ENCODE measurements around the gene MAPK8IP3.

The MAPK8IP3 gene

DNA sequence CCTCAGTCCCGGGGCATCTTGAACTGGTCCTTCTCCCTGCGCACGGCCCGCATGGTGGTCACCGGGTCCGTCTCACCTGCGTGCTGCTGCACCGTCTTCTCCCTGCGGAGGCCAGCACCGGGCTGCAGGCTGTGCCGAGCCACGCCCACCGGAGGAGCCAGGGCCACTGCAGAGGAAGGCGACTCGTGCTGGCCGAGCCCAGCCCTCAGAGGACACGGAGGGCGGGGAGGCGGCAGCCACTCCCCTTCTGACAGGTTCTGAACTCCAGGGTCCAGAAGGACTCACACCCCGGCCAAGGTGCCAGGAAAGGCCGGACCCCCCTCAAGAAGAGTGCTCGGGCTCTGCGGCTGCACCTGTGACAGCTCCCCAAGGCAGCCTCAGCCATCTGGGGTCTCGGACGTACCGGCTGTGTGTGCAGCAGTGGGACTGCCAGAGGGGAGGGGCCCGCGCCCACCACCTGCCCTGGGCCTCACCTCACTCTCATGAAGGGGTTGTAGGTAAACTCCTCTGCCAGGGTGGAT is 103.3 kb downstream of the MAPK8IP3 start:
- DNase-seq (ENCODE audit: low read depth, low spot score), result no peak

DNA sequence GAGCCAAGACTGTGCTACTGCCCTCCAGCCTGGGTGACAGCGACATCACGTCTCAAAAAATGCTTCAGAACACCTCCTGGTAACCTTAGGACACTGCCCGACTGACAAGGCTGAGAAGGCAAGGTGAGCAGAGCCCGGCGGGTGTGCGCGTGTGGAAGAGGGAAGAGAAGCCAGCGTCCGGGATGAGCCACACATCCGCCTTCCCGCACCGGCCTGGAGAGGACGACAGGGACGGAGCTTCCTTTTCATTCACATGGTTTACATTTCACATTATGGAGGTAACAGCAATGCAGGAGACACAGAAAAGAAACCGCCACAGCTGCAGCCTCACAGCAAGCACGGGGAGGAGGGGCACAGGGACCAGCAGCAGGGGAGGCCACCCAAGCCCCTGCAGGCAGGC is 104.1 kb downstream of the MAPK8IP3 start:
- DNase-seq (ENCODE audit: low read depth, low spot score), result no peak

DNA sequence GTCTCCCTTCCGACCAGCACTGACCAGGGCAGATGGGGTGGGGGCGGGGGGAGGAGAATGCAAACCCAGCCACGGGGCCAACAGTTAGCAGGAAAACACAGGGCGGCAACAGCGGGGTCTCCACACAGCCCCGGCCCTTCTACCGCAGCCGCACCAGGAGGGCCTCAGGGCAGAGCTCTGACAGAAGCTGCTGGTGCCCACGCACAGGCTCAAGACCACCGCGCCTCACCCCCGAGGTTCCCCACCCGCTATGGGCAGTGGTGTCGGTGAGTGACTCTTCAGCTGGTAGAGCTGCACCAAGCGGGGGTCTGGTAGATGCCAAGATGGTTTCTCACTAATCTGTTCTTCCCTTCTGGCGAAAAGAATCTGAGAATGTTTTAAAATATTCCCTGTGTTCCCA is 104.5 kb downstream of the MAPK8IP3 start:
- DNase-seq (ENCODE audit: low read depth, low spot score), result no peak

DNA sequence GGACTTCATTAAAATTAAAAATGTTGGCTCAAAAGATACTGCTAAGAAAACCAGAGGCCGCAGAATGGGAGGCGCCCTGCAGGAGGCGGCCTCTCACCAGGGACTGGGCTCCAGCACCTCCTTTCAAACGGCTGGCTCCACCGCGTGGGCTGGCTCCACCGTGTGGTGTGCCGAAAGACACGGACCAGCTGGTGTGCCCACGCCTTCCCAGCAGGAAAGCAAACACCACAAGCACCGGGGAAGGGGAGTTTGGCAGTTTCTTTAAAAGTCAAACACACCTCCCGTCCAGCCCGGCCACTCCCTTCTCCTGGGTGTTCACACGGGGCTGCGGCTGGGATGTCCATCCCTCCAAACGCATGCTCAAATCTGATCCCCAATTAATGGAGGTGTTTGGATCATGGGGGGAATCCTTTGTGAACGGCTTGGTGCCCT is 106.8 kb downstream of the MAPK8IP3 start:
- DNase-seq (ENCODE audit: low read depth, low spot score), result peak; percentile 76

DNA sequence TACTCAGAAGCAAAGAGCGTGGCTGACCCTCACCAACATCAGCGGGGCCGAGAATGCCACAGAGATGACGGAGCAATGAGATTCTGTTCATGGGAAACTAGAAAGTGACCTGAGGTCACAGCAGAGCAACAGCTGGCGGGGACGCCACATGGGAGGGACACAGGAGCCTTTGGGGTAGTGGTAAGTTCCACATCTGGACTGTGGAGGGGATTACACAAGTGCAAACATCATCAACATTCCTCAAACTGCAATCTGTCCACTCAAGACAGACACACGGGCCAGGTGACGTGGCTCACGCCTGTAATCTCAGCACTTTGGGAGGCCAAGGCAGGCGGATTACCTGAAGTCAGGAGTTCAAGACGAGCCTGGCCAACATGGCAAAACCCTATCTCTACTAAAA is 109.5 kb downstream of the MAPK8IP3 start:
- no peak for DNase-seq (ENCODE audit: low read depth, low spot score)

DNA sequence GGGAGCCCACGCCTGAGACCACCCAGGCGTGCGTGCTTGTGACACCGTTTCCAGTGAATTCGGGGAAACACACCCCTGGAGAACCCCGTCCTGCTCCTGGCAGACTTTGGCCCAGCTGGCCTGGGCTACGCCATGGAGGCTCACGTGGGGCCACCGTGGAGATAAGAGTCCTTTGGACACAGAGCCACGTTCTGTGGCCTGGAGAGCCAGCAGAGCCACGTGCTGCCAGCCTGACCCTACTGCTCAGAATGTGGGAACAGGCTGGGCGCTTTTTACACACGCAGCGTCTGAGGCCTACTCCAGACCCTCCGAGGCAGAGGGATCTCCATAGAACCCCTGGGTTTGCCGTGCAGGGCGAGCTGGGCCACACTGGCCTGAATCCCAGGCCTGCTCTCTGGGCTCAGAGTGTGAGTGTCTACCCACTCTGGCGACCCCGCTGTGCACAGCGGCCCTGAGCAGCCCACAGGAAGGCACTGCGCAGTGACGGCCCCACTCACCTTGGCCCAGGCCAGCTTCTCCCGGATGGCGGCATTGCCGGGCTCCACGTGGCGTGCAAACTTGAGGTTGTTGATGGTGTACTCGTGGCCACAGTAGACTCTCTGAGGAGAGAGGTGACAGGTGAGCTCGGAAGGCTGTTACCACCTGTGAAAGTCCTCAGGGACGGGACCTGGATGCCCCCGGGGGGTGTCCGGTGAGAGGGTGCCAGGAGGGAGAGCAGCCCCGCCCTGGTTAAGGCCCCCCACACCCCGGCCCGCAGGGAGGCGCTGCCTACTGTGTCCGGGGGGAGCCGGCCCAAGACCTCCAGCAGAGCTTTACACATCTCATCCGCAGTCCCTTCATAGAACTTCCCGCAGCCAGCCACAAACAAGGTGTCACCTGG is 110.6 kb downstream of the MAPK8IP3 start:
- no peak for DNase-seq (ENCODE audit: low read depth, low spot score)

DNA sequence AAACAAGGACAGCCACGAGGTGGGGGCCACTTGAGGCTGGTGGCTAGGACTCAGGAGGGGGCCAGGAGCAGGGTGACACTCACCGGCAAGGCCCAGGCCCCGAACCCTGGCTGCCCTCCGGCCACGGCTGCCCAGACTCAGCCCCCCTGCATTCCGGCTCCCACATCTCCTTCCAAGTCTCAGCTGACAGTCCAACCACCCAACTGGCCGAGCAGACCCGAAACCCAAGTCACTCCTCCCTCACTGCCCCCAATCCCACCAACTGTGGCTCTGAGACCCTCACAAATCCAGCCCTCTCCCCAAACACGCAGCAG is 111.2 kb downstream of the MAPK8IP3 start:
- DNase-seq (ENCODE audit: low read depth, low spot score), result no peak

DNA sequence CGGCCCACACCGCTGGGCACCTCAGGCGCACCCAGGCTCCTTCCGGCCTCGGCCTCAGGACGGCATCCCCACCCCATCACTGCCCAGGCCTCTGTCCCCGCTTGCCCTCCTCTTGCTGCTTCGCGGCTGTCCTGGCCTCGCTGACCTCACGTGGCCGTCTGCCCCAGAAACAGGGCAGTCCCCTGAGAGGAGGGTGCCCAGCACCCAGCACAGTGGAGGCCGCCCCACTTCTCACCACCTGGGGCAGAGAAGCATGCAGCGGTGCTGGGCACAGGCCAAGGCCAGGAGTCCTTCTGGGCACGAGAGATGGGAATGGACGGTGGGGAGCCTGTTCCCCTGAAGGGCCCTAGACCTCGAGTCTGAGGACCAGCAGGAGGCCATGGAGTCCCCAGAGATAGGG is 111.7 kb downstream of the MAPK8IP3 start:
- DNase-seq (ENCODE audit: low read depth, low spot score), result no peak

DNA sequence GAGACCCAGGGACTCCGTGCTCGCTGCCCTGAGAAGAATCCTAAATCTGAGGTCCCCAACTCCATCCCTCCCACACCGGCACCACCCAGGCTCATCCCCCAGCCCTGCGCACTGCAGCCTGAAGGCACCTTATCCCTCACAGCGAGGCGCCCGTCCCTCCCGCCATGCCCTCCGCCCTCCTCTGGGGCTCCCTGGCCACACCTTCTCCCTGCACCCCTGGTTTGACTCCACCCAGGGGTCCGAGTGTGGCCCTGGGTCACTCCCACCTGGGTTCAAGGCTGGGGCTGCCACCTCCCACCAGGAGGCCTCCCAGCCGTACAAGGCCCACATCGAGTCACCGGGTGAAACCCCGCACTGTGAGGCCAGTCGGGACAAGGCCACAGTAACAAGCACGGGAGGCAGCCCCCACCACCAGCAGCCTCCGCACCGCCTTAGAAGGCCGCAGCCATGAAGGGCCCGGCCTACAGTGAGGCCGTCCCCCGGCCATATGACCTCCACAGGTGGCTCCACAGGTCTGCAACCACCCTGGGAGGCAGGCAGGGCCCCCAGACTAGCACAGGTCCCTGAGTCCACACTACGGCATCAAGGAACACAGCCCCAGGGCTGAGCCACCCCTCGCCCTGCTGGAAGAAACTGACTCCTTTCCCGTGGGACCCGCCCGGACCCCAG is 112.3 kb downstream of the MAPK8IP3 start:
- no peak for DNase-seq (ENCODE audit: low read depth, low spot score)

DNA sequence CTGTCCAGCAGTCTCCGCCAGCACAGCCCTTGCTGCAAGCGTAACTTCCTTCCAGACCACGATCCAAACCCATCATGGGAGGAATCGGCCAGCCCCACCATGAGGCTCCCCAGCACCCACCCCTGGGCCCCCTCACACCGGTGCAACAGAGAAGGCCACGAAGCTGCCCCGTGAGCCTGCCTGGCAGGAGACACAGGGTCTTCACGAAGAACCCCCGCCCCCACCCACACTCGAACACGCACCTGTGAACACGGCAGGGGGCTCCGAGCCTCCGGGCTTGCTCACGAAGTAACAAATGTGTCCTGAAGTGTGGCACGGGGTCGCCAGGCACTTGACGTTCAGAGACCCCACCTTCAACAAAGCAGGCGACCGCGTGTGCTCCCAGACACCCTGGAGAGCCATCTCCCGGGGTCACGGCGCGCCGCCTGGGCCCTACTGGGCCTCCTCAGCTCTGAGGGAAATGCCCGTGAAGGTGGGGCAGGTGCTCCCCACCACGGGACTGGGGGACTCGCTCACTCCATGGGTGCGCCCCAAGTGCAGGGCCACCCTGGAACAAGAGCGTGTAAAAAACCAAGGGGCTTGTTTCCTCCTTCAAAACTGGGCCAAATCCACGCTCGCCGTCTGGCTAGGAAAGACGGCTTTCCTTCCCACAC is 113.0 kb downstream of the MAPK8IP3 start:
- DNase-seq (ENCODE audit: low read depth, low spot score), result no peak

DNA sequence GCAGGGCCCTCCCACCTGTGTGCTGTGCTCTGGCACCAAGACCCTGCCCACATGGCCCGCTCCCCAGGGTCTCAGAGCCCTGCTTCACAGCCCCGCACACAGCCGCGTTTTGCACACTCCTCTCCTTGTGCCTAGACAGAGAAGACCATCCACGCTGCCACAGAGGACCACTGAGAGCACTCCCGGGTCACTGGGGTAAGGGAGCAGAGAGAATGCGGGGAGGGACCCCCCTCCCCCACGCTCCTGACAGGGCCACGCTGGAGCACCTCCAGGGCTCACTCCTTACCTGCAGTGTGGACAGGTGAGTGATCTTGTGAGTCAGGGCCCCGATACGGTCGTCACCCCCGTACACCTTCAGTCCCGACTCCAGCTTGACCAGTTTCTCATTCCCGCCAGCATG is 113.6 kb downstream of the MAPK8IP3 start:
- no peak for DNase-seq (ENCODE audit: low read depth, low spot score)

Measured in astrocyte of the hippocampus (primary cell).